GM19324 (cell line): Measurements from ENCODE around the gene NMU.
"Not testable (repeated sequence)": the region's sequence is repeated elsewhere in the genome, so short reads cannot be mapped to it uniquely, and the experiment has no call there.

Experiments
- ATAC-seq: cut with Tn5 transposase; IDR thresholded peaks from one replicate; pipeline ENCODE4 v1.9.1; 2021; ENCODE audit warnings: mild to moderate bottlenecking, moderate library complexity; ENCODE audit not compliant: unreplicated experiment, low FRiP score

NMU gene

GRCh38 chr4:55635741-55636655 lies at the start of gene NMU:
NMU (minus strand) TSS chr4:55636298; CDS start chr4:55636192, 106 bp downstream.
- peak; percentile 74 for ATAC-seq

- no peak for ATAC-seq
Measured at GRCh38 chr4:55684276-55684675, 48.2 kb upstream of the NMU start.

GRCh38 chr4:55682797-55683196 lies 46.7 kb upstream of the NMU start:
- not testable (repeated sequence) for ATAC-seq

- ATAC-seq = no peak
Measured at GRCh38 chr4:55682295-55682694, 46.2 kb upstream of the NMU start.

- no peak for ATAC-seq
Measured at GRCh38 chr4:55681430-55681829, 45.3 kb upstream of the NMU start.

GRCh38 chr4:55675196-55675793 lies 39.2 kb upstream of the NMU start:
- no peak for ATAC-seq

- ATAC-seq = no peak
Measured at GRCh38 chr4:55673424-55673823, 37.3 kb upstream of the NMU start.

- no peak for ATAC-seq
Measured at GRCh38 chr4:55671667-55672066, 35.6 kb upstream of the NMU start.

- no peak for ATAC-seq
Measured at GRCh38 chr4:55670695-55671094, 34.6 kb upstream of the NMU start.

- no peak for ATAC-seq
Measured at GRCh38 chr4:55668449-55668848, 32.4 kb upstream of the NMU start.

GRCh38 chr4:55666535-55666934 lies 30.4 kb upstream of the NMU start:
- no peak for ATAC-seq

- ATAC-seq = no peak
Measured at GRCh38 chr4:55663145-55663544, 27.0 kb upstream of the NMU start.

GRCh38 chr4:55661398-55662056 lies 25.4 kb upstream of the NMU start:
- ATAC-seq = no peak

- ATAC-seq = no peak
Measured at GRCh38 chr4:55658657-55659056, 22.6 kb upstream of the NMU start.

GRCh38 chr4:55654131-55654530 lies 18.0 kb upstream of the NMU start:
- ATAC-seq = no peak

GRCh38 chr4:55650483-55650882 lies 14.4 kb upstream of the NMU start:
- no peak for ATAC-seq

GRCh38 chr4:55637272-55637820 lies 1.2 kb upstream of the NMU start:
- ATAC-seq = no peak

- ATAC-seq = no peak
Measured at GRCh38 chr4:55636656-55636999, 530 bp upstream of the NMU start.

- no peak for ATAC-seq
Measured at GRCh38 chr4:55635282-55635681, 816 bp downstream of the NMU start.

- ATAC-seq = no peak
Measured at GRCh38 chr4:55634417-55635128, 1.5 kb downstream of the NMU start.

- no peak for ATAC-seq
Measured at GRCh38 chr4:55633903-55634302, 2.2 kb downstream of the NMU start.
